ENCODE measurements around the gene TCF12.

TCF12 gene

DNA sequence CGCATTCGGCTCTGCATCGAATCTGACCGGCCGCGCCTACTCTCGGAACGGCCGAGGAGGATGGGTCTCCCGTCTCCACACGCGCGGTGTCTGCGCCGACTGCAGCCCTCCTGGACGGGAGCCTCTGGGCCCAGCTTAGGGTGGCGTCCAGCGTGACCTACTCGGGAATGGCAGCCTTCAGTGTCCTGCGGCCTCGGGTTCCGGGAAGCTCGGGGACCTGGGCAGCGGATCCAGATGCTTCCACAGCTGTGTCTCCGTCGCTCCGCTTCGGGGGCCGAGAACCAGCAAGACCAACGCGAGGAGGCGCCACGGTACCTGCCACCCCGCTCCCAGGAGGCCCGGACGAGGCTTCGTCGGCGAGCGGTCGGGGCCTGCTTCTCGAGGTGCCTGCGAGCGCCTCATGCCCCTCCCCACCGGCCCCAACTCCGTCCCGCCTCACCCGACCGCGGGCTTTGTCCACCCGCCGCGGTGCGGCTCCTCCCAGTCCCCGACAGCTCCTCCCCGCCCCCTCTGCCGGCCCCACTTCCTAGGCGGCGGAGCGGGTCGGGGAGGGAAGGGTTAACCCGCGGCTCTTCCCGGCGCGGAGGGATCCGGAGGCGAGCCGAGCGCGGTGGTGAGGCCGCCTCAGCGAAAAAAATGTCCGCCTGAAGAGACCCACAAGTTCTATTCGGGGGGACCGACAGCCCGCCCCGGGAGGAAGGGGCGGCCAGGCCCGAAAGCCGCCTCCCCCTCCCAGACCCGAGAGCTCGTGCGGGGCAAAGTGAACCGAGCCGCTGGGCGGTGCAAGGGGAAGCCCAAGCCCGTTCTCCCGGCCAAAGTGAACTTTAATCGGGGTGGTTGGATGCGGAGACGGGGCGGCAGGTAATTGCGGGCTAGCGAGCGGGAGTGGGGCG lies at the start of gene TCF12:
TSS of gene TCF12 (plus strand) at position 599 of the 893 bp plus-strand sequence. CDS start 1,270 bp downstream, outside the sequence.
- DNase-seq = peak; percentile 93

DNA sequence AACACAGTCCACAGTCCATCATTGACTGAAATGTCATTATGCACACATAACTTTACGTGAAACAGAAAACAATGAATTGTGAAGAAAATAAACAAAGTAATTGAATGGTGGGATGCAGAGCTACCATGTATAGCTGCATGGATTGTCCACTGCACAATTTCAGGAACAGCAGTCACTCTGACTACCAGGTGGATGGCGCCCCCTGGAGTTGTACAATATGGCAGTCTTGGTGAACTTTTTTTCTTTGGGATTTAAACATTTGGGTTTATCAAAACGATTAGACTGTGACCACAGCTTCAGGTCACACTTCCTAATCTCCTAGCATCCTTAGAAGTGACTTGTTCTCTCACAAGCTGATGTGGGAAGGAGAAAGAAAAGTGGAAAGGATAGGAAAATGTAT lies 48.9 kb upstream of the TCF12 start:
- DNase-seq = peak; percentile 63

DNA sequence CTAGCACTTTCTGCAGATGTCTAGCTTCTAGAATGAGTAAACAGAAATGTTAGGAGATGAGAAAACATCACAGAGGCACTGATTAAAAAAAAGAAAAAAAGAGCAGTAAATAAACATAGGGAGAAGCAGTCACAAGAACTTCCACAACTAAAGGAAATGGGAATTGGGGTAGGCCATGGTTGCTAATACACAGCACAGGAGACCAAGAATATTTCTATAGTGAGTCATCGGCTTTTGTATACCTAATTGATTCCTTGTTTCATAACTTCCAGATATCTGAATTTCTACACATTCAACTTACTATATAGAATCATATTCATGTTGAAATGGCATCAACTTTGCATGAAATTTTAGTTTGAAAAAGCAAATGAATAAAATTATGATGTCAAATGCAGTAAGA lies 47.3 kb upstream of the TCF12 start:
- no peak for DNase-seq

DNA sequence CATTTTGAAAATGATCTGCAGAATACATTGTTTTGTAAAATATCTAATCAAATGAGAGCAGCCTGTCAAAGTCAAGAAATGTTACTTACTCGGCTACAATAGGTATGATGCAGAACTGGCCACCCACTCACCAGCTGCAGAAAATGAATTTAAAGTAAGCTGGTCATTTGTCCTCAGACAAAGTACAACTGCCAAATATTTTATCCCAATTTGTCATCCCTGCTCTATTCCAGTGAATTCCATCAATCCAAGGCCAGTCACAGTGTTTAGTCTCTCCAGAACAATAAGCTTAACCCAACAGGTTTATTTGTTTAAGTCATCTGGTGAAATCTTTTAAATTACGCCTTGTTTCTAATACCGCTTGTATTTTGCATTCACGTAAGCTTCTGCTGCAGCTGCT lies 46.6 kb upstream of the TCF12 start:
- DNase-seq = no peak

DNA sequence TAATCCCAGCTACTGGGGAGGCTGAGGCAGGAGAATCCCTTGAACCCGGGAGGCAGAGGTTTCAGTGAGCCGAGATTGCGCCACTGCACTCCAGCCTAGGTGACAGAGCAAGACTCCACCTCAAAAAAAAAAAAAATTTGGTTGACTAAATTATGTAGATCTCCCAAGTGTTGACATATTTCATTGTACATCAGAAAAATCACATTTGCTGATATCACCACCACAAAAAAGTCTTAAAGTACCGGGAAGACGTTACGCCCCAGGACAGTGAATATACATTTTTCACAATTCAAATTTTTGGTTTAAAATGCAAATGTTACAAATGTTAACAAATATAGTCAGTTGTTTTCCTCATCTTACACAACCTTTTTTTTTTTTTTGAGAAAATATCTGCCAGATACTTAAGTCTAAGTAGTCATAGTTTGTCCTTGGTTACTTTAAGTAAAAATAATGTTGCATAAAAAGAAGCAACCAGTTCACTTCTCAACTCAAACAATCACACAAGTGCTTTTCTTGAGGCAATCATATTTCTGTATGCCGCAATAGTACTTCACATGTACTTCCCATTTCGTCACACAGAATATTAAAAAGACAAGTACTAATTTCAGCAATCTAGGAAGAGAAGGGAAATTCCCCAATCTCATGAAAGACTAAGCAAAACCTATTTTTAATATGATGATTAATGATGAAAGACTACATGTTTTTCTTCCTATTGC lies 41.0 kb upstream of the TCF12 start:
- DNase-seq = no peak

DNA sequence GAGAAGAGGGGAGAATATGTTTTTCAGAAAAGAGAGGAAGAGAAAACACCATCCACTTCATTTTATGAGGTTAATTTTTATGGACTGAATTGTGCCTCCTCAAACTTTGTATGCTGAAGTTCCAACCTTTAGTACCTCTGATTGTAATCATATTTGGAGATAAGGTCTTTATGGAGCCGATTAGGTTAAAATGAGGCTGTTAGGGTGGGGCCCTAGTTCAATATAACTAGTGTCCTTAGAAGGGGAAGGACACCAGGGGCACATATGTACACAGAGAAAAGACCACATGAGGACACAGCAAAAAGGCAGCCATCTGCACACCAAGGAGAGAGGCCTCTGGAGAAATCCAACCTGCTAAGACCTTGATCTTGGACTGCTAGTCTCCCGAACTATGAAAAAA lies 38.9 kb upstream of the TCF12 start:
- no peak for DNase-seq

DNA sequence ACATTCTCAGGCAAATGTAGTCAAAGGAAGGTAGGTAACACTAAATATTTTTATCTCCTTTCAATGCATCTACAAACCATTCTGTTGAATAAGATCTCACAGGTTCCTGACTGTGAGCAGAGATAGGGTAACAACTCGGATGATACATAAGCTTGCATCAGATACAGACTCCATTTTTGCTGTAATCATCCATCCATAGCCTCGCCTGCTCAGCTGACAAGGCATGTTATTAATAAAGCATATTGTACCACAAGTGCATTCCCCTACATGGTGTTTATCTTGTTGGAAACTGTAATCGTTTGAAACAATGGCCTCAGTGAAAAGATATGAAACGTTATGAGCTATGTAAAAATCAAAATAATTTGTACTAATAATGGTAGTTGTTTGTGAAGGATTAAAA lies 35.4 kb upstream of the TCF12 start:
- no peak for DNase-seq

DNA sequence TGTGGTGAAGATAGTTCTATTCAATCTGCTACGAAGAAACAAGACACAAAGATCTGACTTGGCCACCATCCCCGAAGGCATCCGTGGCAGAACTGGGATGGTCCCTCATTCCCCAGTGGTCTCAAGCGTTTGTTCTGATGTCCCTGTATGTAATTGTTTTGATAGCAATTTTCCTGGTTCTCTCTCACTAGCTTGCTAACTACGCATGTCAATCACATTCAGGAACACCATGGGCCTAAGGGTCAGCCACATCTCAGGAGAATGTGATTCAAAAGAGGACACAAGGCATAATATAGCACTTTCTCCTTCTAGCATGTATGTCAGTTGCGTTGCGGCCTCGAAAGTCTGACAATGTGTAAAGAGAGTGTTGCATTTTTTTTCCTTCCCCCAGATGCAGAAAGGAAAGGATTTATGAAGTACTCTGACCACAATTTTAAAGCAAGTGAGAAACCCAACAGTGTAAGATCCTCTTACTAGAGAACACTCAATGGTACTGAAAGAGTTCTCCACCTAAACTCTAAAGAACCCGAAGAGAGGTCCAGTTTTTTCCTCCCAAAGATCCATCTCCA lies 32.0 kb upstream of the TCF12 start:
- peak; percentile 6 for DNase-seq

DNA sequence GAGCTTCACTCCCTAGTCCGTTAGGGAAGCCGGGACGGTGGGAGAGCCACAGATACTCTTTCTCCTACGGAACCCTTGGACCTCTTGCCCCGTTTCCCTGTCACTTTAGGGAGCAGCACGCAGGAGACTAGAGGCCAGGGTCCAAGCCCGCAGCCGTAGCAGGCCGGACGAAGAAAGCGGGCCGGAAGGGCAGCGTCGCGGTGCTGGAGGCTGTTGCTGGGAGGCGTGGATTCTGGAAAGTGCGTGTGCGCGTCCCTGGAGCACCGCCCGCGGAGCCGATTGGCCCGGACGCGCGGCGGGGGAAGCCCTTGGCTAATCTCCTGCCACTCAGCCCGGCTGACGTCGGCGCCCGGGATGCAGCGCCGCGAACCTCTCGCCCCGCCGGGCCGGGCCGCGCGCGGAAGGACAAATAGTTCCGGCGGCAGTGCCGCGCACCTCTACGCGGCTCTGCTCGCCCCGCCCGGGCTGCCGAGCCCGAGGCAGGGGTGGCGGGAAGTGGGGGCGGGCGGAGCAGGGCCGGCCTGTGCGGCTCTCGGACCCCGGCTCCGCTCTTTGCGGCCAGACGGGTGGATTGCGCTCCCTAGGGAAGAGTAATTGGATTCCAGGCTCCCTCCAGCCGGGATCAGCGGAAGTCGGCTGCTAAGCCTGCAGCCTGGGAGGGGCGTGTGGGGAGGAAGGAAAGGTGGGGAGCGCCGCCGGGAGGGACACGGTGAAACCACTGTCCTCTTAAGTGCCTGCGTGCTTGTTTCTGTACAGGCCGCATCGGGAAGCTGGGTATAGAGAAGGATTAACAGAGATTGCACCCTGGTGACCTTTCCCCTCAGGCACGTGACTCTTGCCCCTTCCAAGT lies 31.3 kb upstream of the TCF12 start:
- DNase-seq = peak; percentile 86

DNA sequence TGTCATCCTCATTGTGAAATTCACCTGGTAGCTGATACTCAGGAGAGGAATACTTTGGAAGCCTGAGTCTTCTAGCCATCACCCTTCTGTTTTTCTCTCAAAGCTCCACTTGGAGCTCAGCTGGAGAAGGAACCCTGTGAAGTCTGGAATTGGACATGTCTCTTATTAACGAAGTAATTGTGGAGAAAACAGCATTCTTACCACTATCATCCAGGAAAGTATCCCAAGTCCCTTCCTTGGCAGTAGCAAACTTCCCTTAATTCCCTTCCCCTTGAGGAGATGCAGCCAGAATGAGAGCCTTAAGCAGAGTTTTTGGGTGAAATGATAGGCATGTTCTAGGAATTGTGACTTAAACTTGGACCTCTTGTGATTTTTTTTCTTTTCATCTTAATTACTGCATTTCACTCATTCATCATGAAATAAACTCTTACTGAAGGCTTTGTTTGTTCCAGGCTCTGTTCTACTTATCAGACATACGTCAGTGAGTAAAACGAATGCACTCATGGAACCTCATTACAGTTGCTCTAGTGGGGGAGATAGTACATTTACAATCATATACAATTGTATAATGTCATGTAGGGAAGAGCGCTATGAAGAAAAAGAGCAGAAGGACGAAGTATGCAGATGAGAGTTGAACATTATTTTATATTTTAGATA lies 30.5 kb upstream of the TCF12 start:
- no peak for DNase-seq

DNA sequence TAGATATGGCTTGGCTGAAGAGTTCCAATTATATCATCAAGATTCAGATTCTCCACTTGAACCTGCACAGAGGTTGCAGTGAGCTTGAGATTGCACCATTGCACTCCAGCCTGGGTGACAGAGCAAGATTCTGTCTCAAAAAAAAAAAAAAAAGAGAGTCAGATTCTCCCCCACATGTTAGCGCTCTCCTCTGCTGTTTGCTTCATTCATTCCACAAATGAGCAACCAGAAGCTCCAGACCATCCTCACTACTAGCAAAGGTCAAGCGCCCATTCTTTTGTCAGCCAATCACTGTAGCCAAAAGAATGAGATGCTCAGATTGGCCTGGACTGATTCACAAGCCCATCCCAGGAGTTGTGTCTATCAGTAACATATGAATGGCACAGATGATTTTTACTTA lies 28.4 kb upstream of the TCF12 start:
- DNase-seq = no peak

DNA sequence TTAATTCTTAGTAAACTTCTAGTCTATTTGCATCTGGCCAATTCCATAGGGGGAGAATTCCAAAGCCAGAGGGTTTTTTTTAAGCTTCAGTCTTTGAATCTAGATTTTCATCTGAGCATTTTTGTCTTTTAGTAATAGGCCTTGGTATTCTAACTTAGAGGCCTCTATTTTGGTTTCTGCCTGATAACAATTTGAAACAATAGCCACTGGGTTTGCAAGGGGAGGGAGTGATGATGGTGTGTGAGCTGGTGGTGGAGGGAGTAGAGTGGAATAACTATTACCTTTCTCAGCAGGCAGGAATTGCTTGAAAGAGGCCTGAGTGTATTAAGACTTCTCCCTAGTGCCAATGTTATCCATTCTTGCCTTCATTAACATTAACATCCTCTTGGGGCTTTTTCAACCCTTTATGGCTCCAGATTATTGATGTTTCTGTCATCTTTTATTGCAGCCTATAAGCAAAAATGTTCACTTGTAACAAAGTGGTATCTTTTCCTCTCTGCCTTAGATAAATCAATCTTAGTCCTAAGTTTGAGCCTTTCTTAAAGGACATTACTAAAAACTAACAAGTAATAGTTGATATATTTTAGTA lies 26.5 kb upstream of the TCF12 start:
- no peak for DNase-seq

DNA sequence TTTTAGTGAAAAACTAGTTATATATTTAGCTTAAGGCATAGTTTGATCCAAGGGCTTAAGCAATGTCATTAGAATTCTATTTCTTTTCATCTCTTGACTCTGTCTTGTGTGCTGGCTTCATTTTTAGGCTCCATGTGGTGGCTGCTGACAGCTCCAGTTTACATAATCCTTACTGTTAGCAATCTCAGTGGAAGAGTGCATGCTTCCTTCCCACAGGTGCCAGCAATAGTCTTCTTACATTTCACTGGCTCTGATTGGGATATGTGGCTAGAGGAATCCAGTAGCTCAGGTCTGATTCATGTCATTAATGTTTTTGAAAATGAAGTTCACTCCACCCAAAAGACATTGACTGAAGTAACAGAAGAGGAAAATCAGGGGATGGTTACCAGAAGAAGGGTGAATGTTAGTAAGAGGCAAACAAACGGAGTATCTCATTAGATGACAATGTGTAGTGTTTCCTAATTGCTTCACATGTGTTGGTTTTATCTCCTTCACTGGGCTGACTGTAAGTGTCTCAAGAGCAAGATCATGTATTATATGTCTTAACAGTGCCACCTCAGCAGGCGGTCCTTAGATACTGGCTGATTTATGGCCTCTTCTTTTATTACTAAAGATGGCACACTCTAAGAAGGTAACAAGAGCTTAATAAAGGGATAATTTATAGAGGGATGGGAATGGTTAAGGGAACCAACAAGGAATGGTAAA lies 25.6 kb upstream of the TCF12 start:
- no peak for DNase-seq

DNA sequence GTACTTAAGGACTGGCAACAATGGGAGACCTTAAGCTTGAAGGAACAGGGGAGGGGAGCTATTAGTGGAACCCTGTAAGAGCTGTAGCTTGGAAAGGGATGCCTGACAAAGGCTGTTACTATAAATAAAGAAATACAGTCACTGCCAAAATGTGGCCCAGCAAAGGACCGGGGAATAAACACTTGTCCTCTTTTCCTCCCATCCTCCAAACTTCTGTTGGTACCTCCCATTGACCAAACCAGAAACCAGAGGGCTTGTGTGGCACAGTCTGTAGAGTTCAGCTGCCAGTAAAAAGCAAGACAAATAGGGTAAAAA lies 25.1 kb upstream of the TCF12 start:
- DNase-seq = no peak

DNA sequence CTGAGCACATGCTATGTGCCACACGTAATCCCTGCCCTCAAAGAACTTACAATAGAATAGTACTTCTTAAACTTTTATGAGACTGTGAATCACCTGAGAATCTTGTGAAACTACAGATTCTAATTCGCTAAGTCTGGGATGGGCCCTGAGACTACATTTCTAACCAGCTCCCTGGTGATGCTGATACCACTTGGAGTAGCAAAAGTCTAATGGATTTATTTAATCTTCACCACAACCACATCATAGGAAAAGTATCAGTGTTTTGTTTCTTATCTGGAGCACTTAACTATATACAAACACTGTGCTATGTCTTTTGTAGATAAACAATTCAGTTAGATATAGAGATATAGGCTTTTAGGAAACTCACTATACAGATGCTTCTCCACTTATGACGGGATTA lies 23.8 kb upstream of the TCF12 start:
- DNase-seq = no peak

DNA sequence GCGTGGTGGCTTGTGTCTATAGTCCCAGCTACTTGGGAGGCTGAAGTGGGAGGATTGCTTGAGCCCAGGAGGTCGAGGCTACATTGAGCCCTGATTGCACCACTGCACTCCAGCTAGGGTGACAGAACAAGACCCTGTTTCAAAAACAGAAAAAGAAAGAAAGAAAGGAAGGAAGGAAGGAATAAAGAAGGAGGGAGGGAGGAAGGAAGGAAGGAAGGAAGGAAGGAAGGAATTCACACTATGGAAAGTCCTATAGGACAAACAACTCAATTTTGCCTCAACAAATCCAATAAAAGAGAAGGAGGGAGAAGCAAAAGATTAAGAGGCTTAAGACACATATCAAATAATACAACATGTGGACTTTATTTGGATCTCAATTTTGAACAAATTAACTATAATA lies 16.5 kb upstream of the TCF12 start:
- no peak for DNase-seq

DNA sequence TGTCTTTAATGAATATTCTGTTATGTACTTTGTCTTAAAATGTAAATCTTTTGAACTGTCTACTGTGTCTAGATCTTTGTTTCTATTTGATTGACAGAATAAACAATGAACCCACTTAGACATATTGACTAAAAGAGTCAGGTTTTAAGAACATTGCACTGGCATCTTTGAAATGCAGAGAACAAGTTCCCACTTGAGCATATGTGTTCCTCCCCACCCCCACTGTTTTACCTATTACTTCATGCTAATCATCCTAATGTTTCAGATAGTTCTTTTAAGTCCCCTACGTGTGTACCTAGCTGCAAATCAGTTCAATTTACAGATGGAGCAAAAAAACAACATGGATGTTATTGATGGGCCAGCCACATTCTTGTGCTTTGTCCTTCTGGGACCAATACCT lies 11.7 kb upstream of the TCF12 start:
- no peak for DNase-seq

DNA sequence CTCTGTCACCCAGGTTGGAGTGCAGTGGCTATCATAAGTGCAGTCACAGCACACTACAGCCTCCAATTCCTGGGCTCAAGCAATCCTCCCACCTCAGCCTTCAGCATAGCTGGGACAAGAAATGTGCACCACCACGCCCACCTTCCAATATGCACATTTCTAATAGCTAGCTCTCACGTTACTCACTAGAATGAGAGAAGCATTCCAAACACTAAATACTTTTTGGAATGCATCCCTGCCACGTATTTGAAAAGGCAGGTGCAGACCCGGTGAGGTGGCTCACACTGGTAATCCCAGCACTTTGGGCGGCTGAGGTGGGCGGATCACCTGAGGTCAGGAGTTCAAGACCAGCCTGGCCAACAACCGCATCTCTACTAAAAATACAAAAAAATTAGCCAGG lies 7.6 kb upstream of the TCF12 start:
- DNase-seq = no peak

DNA sequence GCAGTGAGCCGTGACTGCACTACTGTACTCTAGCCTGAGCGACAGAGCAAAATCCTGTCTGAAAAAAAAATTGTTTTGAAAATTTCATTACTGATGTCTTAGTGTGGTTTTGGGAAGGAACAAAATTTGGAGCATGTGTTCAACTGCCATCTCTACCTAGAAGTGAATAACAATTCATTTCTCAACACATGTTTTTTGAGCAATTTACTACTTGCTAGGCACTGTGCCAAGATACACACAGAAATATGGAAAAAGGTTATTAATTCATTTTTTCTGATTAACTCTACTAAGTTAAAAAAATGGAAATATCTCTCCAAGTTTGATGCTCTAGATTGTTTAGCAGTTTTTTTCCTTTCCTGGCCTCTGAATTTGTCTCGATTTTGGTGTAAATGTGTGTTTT lies 5.2 kb upstream of the TCF12 start:
- no peak for DNase-seq

DNA sequence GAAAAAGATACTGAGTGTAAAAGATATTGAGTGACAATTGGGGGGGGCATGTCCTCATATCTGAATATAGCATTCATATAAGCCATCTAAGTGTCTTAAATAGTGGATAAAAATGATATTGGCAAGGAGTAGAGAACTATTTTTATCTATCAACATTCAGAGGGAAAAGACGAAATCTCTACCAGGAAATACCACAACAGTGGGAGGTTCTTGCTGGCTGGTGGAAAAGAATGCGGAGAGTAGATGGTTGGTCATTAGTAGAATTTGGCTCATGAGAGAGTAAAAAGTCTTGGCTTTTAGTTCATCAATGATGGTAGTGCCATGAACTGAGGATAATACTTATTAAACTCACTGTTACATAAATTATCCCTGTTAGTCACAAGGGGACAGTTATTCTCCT lies 4.8 kb upstream of the TCF12 start:
- DNase-seq = no peak

DNA sequence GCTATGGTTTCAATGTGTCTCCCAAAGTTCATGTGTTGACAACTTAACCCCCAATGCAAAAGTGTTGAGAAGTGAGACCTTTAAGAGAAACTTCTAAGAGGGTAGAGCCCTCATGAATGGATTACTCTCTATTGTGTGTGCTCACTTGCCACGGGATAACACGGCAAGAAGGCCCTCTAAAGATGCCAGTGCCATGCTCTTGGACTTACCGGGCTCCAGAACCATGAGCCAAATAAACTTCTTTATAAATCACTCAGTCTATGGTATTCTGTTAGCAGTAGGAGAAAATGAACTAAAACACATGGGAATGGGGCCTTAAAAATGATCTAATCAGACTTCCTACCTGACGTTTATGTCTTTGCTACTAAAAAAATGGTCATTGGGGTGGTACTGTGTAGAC lies 2.6 kb upstream of the TCF12 start:
- DNase-seq = no peak
